NB4 (cell line): ENCODE measurements around the gene UGT1A3.

ENCODE experiments used
- DNase-seq: peaks from one replicate; pipeline ENCODE4 v3.0.0; 2010; ENCODE audit warnings: low read depth
- H3K4me3 ChIP-seq: one replicate; pipeline ENCODE4 v1.5.1; 2011; ENCODE audit warnings: mild to moderate bottlenecking, low read depth, low read length, moderate library complexity
- CTCF ChIP-seq: IDR thresholded peaks from one replicate; pipeline ENCODE4 v1.5.1; 2012; ENCODE audit warnings: low read depth, low read length
- MAX ChIP-seq: IDR thresholded peaks from 2 replicates; pipeline ENCODE4 v1.6.1; 2011; ENCODE audit warnings: low read depth, low read length
- MYC ChIP-seq: IDR thresholded peaks from 2 replicates; pipeline ENCODE4 v1.6.1; 2011; ENCODE audit warnings: low read depth, low read length
- POLR2A ChIP-seq: IDR thresholded peaks from 2 replicates; pipeline ENCODE4 v1.6.1; 2011; ENCODE audit warnings: mild to moderate bottlenecking; ENCODE audit not compliant: insufficient read length; ENCODE audit errors: extremely low read depth

UGT1A3 gene

GRCh38 chr2:233761040-233761769, 32.4 kb downstream of the UGT1A3 start:
- TF ChIP-seq CTCF (no peak), POLR2A (no peak), MAX (no peak), MYC (no peak)
- DNase-seq = no peak
- no peak overlapping the region for H3K4me3 ChIP-seq

GRCh38 chr2:233764264-233764663, 35.4 kb downstream of the UGT1A3 start:
- no peak overlapping the region for H3K4me3 ChIP-seq
- DNase-seq = peak; percentile 27
- TF ChIP-seq MYC (no peak), POLR2A (no peak), CTCF (no peak), MAX (no peak)

- H3K4me3 ChIP-seq = no peak overlapping the region
- no peak for DNase-seq
- TF ChIP-seq MAX (no peak), MYC (no peak), POLR2A (no peak)
Measured at GRCh38 chr2:233764761-233765160, 35.9 kb downstream of the UGT1A3 start.

GRCh38 chr2:233766416-233766815, 37.6 kb downstream of the UGT1A3 start:
- no peak for DNase-seq
- H3K4me3 ChIP-seq = no peak overlapping the region
- TF ChIP-seq CTCF (no peak), MAX (no peak), POLR2A (no peak), MYC (no peak)

- no peak for DNase-seq
- no peak overlapping the region for H3K4me3 ChIP-seq
- TF ChIP-seq CTCF (no peak), POLR2A (no peak), MAX (no peak), MYC (no peak)
Measured at GRCh38 chr2:233768076-233768475, 39.2 kb downstream of the UGT1A3 start.

GRCh38 chr2:233769260-233769659, 40.4 kb downstream of the UGT1A3 start:
- no peak overlapping the region for H3K4me3 ChIP-seq
- no peak for DNase-seq
- TF ChIP-seq CTCF (no peak), POLR2A (no peak), MYC (no peak), MAX (no peak)
